ENCODE data around the gene CCDC112. TPM values are rescaled to one million over a fixed set of nuclear protein-coding genes. Genes with fewer than 3 reads are reported as not detected.

Gene CCDC112
- polyA plus RNA-seq, 2 donors, result 3.2 to 3.8 TPM

- Histone ChIP-seq H3K27me3 (ENCODE audit: control insufficient read depth in 1 of 2, insufficient read depth in 2 of 2, low read length in 2 of 2) (no peaks in the 10 kb centered on the region), H3K4me1 (ENCODE audit: control insufficient read depth in 2 of 2, insufficient read depth in 2 of 2, low read length in 1 of 2) (no peaks in the 10 kb centered on the region), H3K27ac (ENCODE audit: low read depth in 2 of 2, low read length in 1 of 2) (no peak overlapping the region), H3K36me3 (ENCODE audit: control insufficient read depth in 2 of 2, insufficient read depth in 2 of 2, low read length in 1 of 2) (no peaks in the 10 kb centered on the region), H3K9me3 (ENCODE audit: control insufficient read depth in 2 of 2, insufficient read depth in 1 of 2, low read depth in 1 of 2, low read length in 1 of 2) (no peaks in the 10 kb centered on the region), H3K4me3 (ENCODE audit: low read depth in 1 of 2, low read length in 2 of 2) (no peak overlapping the region)
- 87 to 90% methylated on average over 3 of the region's 3 CpGs for WGBS, 2 donors
These were observed 23.6 kb upstream of the CCDC112 start for GRCh38 chr5:115320006-115320405.

GRCh38 chr5:115319007-115319406 is 22.6 kb upstream of the CCDC112 start:
- H3K9me3 ChIP-seq (ENCODE audit: control insufficient read depth in 2 of 2, insufficient read depth in 1 of 2, low read depth in 1 of 2, low read length in 1 of 2), result no peaks in the 10 kb centered on the region

GRCh38 chr5:115317736-115318135 is 21.3 kb upstream of the CCDC112 start:
- Histone ChIP-seq H3K36me3 (ENCODE audit: control insufficient read depth in 2 of 2, insufficient read depth in 2 of 2, low read length in 1 of 2) (no peaks in the 10 kb centered on the region), H3K27me3 (ENCODE audit: control insufficient read depth in 1 of 2, insufficient read depth in 2 of 2, low read length in 2 of 2) (no peaks in the 10 kb centered on the region), H3K9me3 (ENCODE audit: control insufficient read depth in 2 of 2, insufficient read depth in 1 of 2, low read depth in 1 of 2, low read length in 1 of 2) (no peaks in the 10 kb centered on the region), H3K27ac (ENCODE audit: low read depth in 2 of 2, low read length in 1 of 2) (no peak overlapping the region), H3K4me1 (ENCODE audit: control insufficient read depth in 2 of 2, insufficient read depth in 2 of 2, low read length in 1 of 2) (no peaks in the 10 kb centered on the region), H3K4me3 (ENCODE audit: low read depth in 1 of 2, low read length in 2 of 2) (no peak overlapping the region)
- 56 to 61% methylated on average over 1 of the region's 1 CpG for WGBS, 2 donors

More at GRCh38 chr5:115319007-115319406, 22.6 kb upstream of the CCDC112 start:
- H3K4me1 ChIP-seq (ENCODE audit: control insufficient read depth in 2 of 2, insufficient read depth in 2 of 2, low read length in 1 of 2), result no peaks in the 10 kb centered on the region
- H3K4me3 ChIP-seq (ENCODE audit: low read depth in 1 of 2, low read length in 2 of 2), result no peak overlapping the region
- H3K27ac ChIP-seq (ENCODE audit: low read depth in 2 of 2, low read length in 1 of 2), result no peak overlapping the region
- H3K27me3 ChIP-seq (ENCODE audit: control insufficient read depth in 1 of 2, insufficient read depth in 2 of 2, low read length in 2 of 2), result no peaks in the 10 kb centered on the region
- 0% methylated on average over 1 of the region's 1 CpG for WGBS, 2 donors
- no peaks in the 10 kb centered on the region for H3K36me3 ChIP-seq (ENCODE audit: control insufficient read depth in 2 of 2, insufficient read depth in 2 of 2, low read length in 1 of 2)

- Histone ChIP-seq H3K9me3 (ENCODE audit: control insufficient read depth in 2 of 2, insufficient read depth in 1 of 2, low read depth in 1 of 2, low read length in 1 of 2) (no peaks in the 10 kb centered on the region), H3K27ac (ENCODE audit: low read depth in 2 of 2, low read length in 1 of 2) (no peak overlapping the region), H3K4me1 (ENCODE audit: control insufficient read depth in 2 of 2, insufficient read depth in 2 of 2, low read length in 1 of 2) (no peaks in the 10 kb centered on the region), H3K27me3 (ENCODE audit: control insufficient read depth in 1 of 2, insufficient read depth in 2 of 2, low read length in 2 of 2) (no peaks in the 10 kb centered on the region), H3K36me3 (ENCODE audit: control insufficient read depth in 2 of 2, insufficient read depth in 2 of 2, low read length in 1 of 2) (no peaks in the 10 kb centered on the region), H3K4me3 (ENCODE audit: low read depth in 1 of 2, low read length in 2 of 2) (no peak overlapping the region)
These were observed 20.9 kb upstream of the CCDC112 start for GRCh38 chr5:115317320-115317719.

GRCh38 chr5:115313632-115314031 is 17.2 kb upstream of the CCDC112 start:
- peaks cover 0 to 1% of the 10 kb centered on the region in 2 donors for H3K27me3 ChIP-seq (ENCODE audit: control insufficient read depth in 1 of 2, insufficient read depth in 2 of 2, low read length in 2 of 2)
- WGBS, 2 donors, result 91 to 92% methylated on average over 3 of the region's 3 CpGs
- H3K4me3 ChIP-seq (ENCODE audit: low read depth in 1 of 2, low read length in 2 of 2), result no peak overlapping the region
- no peak overlapping the region for H3K27ac ChIP-seq (ENCODE audit: low read depth in 2 of 2, low read length in 1 of 2)
- no peaks in the 10 kb centered on the region for H3K36me3 ChIP-seq (ENCODE audit: control insufficient read depth in 2 of 2, insufficient read depth in 2 of 2, low read length in 1 of 2)
- H3K4me1 ChIP-seq (ENCODE audit: control insufficient read depth in 2 of 2, insufficient read depth in 2 of 2, low read length in 1 of 2), result no peaks in the 10 kb centered on the region
- H3K9me3 ChIP-seq (ENCODE audit: control insufficient read depth in 2 of 2, insufficient read depth in 1 of 2, low read depth in 1 of 2, low read length in 1 of 2), result no peaks in the 10 kb centered on the region

- H3K4me1 ChIP-seq (ENCODE audit: control insufficient read depth in 2 of 2, insufficient read depth in 2 of 2, low read length in 1 of 2), result no peaks in the 10 kb centered on the region
- H3K27me3 ChIP-seq (ENCODE audit: control insufficient read depth in 1 of 2, insufficient read depth in 2 of 2, low read length in 2 of 2), result peaks cover 0 to 3% of the 10 kb centered on the region in 2 donors
- H3K9me3 ChIP-seq (ENCODE audit: control insufficient read depth in 2 of 2, insufficient read depth in 1 of 2, low read depth in 1 of 2, low read length in 1 of 2), result no peaks in the 10 kb centered on the region
- no peak overlapping the region for H3K4me3 ChIP-seq (ENCODE audit: low read depth in 1 of 2, low read length in 2 of 2)
- no peaks in the 10 kb centered on the region for H3K36me3 ChIP-seq (ENCODE audit: control insufficient read depth in 2 of 2, insufficient read depth in 2 of 2, low read length in 1 of 2)
- H3K27ac ChIP-seq (ENCODE audit: low read depth in 2 of 2, low read length in 1 of 2), result no peak overlapping the region
- WGBS, 2 donors, result 85 to 90% methylated on average over 2 of the region's 2 CpGs
These were observed 16.6 kb upstream of the CCDC112 start for GRCh38 chr5:115313052-115313451.

- no peak overlapping the region for H3K27ac ChIP-seq (ENCODE audit: low read depth in 2 of 2, low read length in 1 of 2)
- no peak overlapping the region for H3K4me3 ChIP-seq (ENCODE audit: low read depth in 1 of 2, low read length in 2 of 2)
- 5 to 20% methylated on average over 1 of the region's 1 CpG for WGBS, 2 donors
- H3K36me3 ChIP-seq (ENCODE audit: control insufficient read depth in 2 of 2, insufficient read depth in 2 of 2, low read length in 1 of 2), result no peaks in the 10 kb centered on the region
- no peaks in the 10 kb centered on the region for H3K4me1 ChIP-seq (ENCODE audit: control insufficient read depth in 2 of 2, insufficient read depth in 2 of 2, low read length in 1 of 2)
- H3K27me3 ChIP-seq (ENCODE audit: control insufficient read depth in 1 of 2, insufficient read depth in 2 of 2, low read length in 2 of 2), result peaks cover 0 to 3% of the 10 kb centered on the region in 2 donors
- H3K9me3 ChIP-seq (ENCODE audit: control insufficient read depth in 2 of 2, insufficient read depth in 1 of 2, low read depth in 1 of 2, low read length in 1 of 2), result no peaks in the 10 kb centered on the region
These were observed 13.4 kb upstream of the CCDC112 start for GRCh38 chr5:115309751-115310370.

- Histone ChIP-seq H3K4me1 (ENCODE audit: control insufficient read depth in 2 of 2, insufficient read depth in 2 of 2, low read length in 1 of 2) (no peaks in the 10 kb centered on the region), H3K9me3 (ENCODE audit: control insufficient read depth in 2 of 2, insufficient read depth in 1 of 2, low read depth in 1 of 2, low read length in 1 of 2) (no peaks in the 10 kb centered on the region), H3K27ac (ENCODE audit: low read depth in 2 of 2, low read length in 1 of 2) (no peak overlapping the region), H3K4me3 (ENCODE audit: low read depth in 1 of 2, low read length in 2 of 2) (no peak overlapping the region), H3K27me3 (ENCODE audit: control insufficient read depth in 1 of 2, insufficient read depth in 2 of 2, low read length in 2 of 2) (peaks cover 0 to 3% of the 10 kb centered on the region in 2 donors), H3K36me3 (ENCODE audit: control insufficient read depth in 2 of 2, insufficient read depth in 2 of 2, low read length in 1 of 2) (no peaks in the 10 kb centered on the region)
These were observed 12.4 kb upstream of the CCDC112 start for GRCh38 chr5:115308815-115309214.

- H3K27me3 ChIP-seq (ENCODE audit: control insufficient read depth in 1 of 2, insufficient read depth in 2 of 2, low read length in 2 of 2), result peaks cover 0 to 3% of the 10 kb centered on the region in 2 donors
- H3K4me1 ChIP-seq (ENCODE audit: control insufficient read depth in 2 of 2, insufficient read depth in 2 of 2, low read length in 1 of 2), result no peaks in the 10 kb centered on the region
- H3K4me3 ChIP-seq (ENCODE audit: low read depth in 1 of 2, low read length in 2 of 2), result no peak overlapping the region
- no peaks in the 10 kb centered on the region for H3K9me3 ChIP-seq (ENCODE audit: control insufficient read depth in 2 of 2, insufficient read depth in 1 of 2, low read depth in 1 of 2, low read length in 1 of 2)
- H3K36me3 ChIP-seq (ENCODE audit: control insufficient read depth in 2 of 2, insufficient read depth in 2 of 2, low read length in 1 of 2), result no peaks in the 10 kb centered on the region
- no peak overlapping the region for H3K27ac ChIP-seq (ENCODE audit: low read depth in 2 of 2, low read length in 1 of 2)
- WGBS, 2 donors, result 67 to 75% methylated on average over 1 of the region's 1 CpG
These were observed 9.6 kb upstream of the CCDC112 start for GRCh38 chr5:115306011-115306536.

GRCh38 chr5:115304496-115304895 is 8.0 kb upstream of the CCDC112 start:
- Histone ChIP-seq H3K36me3 (ENCODE audit: control insufficient read depth in 2 of 2, insufficient read depth in 2 of 2, low read length in 1 of 2) (no peaks in the 10 kb centered on the region), H3K4me3 (ENCODE audit: low read depth in 1 of 2, low read length in 2 of 2) (no peak overlapping the region), H3K9me3 (ENCODE audit: control insufficient read depth in 2 of 2, insufficient read depth in 1 of 2, low read depth in 1 of 2, low read length in 1 of 2) (no peaks in the 10 kb centered on the region), H3K27ac (ENCODE audit: low read depth in 2 of 2, low read length in 1 of 2) (no peak overlapping the region), H3K4me1 (ENCODE audit: control insufficient read depth in 2 of 2, insufficient read depth in 2 of 2, low read length in 1 of 2) (no peaks in the 10 kb centered on the region), H3K27me3 (ENCODE audit: control insufficient read depth in 1 of 2, insufficient read depth in 2 of 2, low read length in 2 of 2) (peaks cover 0 to 3% of the 10 kb centered on the region in 2 donors)
- 92 to 98% methylated on average over 1 of the region's 1 CpG for WGBS, 2 donors
